CMK (cell line): ENCODE measurements around the gene CBLC.

Source experiments
- DNase-seq: peaks from one replicate; pipeline ENCODE4 v3.0.0-alpha.2; 2010; ENCODE audit warnings: low read depth

CBLC gene

GRCh38 chr19:44799627-44800346 lies 22.1 kb downstream of the CBLC start:
- DNase-seq = no peak

GRCh38 chr19:44800461-44800860 lies 22.8 kb downstream of the CBLC start:
- DNase-seq = peak; percentile 87

GRCh38 chr19:44803442-44804428 lies 26.0 kb downstream of the CBLC start:
- no peak for DNase-seq

GRCh38 chr19:44806291-44806690 lies 28.6 kb downstream of the CBLC start:
- no peak for DNase-seq

GRCh38 chr19:44807162-44807561 lies 29.5 kb downstream of the CBLC start:
- no peak for DNase-seq

GRCh38 chr19:44807652-44808462 lies 30.2 kb downstream of the CBLC start:
- DNase-seq = peak; percentile 53

GRCh38 chr19:44808463-44809371 lies 31.0 kb downstream of the CBLC start, which contains the start of gene BCAM:
Gene BCAM, plus strand, starts transcription at chr19:44809103. Its CDS starts 22 bp downstream, at chr19:44809125.
- no peak for DNase-seq

- no peak for DNase-seq
Observed at GRCh38 chr19:44809577-44810233, 32.0 kb downstream of the CBLC start.

GRCh38 chr19:44810234-44811121 lies 32.8 kb downstream of the CBLC start:
- DNase-seq = no peak

- no peak for DNase-seq
Observed at GRCh38 chr19:44811122-44811419, 33.4 kb downstream of the CBLC start.

GRCh38 chr19:44812142-44812718 lies 34.5 kb downstream of the CBLC start:
- no peak for DNase-seq

- no peak for DNase-seq
Observed at GRCh38 chr19:44813070-44813840, 35.6 kb downstream of the CBLC start.

- no peak for DNase-seq
Observed at GRCh38 chr19:44813841-44814470, 36.3 kb downstream of the CBLC start.

- DNase-seq = no peak
Observed at GRCh38 chr19:44814517-44814916, 36.8 kb downstream of the CBLC start.

- no peak for DNase-seq
Observed at GRCh38 chr19:44816301-44816700, 38.6 kb downstream of the CBLC start.

- DNase-seq = no peak
Observed at GRCh38 chr19:44817725-44818465, 40.2 kb downstream of the CBLC start.

- no peak for DNase-seq
Observed at GRCh38 chr19:44818466-44819031, 40.9 kb downstream of the CBLC start.
